Prostate gland (tissue), 2 donors: Measurements from ENCODE around the gene GSKIP. TPM values are rescaled to one million over a fixed set of nuclear protein-coding genes. Genes with fewer than 3 reads are reported as not detected.

Experiments
- DNase-seq: peaks from one replicate; pipeline ENCODE4 v3.0.0-alpha.2; 2019; ENCODE audit warnings: low spot score
- H3K27ac ChIP-seq, 2 donors: fragments of 200-600 bp; sonication (generic); 2 replicates each; pipeline ENCODE4 v1.5.1; 2017 to 2019
- H3K27me3 ChIP-seq: fragments of 200-600 bp; sonication (generic); replicated peaks from 2 replicates; pipeline ENCODE4 v1.5.1; 2019; ENCODE audit not compliant: insufficient read depth
- H3K36me3 ChIP-seq, 2 donors: fragments of 200-600 bp; sonication (generic); 1 replicate in 1 of 2; 2 replicates in 1 of 2; pipeline versions ENCODE4 v1.5.1 to v1.8.1; 2017 to 2019
- H3K4me1 ChIP-seq: fragments of 200-600 bp; sonication (generic); replicated peaks from 2 replicates; pipeline ENCODE4 v1.5.1; 2019
- H3K4me3 ChIP-seq, 2 donors: fragments of 200-600 bp; sonication (generic); 2 replicates each; pipeline ENCODE4 v1.5.1; 2017 to 2019
- H3K9me3 ChIP-seq: fragments of 200-600 bp; sonication (generic); 2 replicates; pipeline ENCODE4 v1.5.1; 2017
- POLR2A ChIP-seq: fragments of 450-650 bp; IDR thresholded peaks from one replicate; pipeline ENCODE4 v1.6.1; 2016; ENCODE audit warnings: antibody characterized with exemption, mild to moderate bottlenecking
- POLR2AphosphoS5 ChIP-seq: sonication (generic); formaldehyde crosslinking; IDR thresholded peaks from one replicate; pipeline ENCODE4 v1.6.1; 2017; ENCODE audit warnings: antibody characterized with exemption
- WGBS: methylation state at CpG from one replicate; pipeline ENCODE4 v1.1.5; 2018; 5-methylcytosine and 5-hydroxymethylcytosine counted together
- intact Hi-C: fragments of 100-400 bp; cut with DNase I; formaldehyde crosslinking; loops from one replicate; pipeline ENCODE4 v1.14.2; 2022
- total RNA-seq, 2 donors: library from RNA; depleted of rRNA; stranded (reverse); fragments of >200 nt; gene quantifications; one replicate each; pipeline ENCODE4 v1.1.0, GENCODE V29; 2016
- TF ChIP-seq, protein P1 (sequence below), 4 experiments: fragments of 200-600 bp in 2 of 4; fragments of 450-650 bp in 2 of 4; sonication (generic) in 2 of 4; IDR thresholded peaks; 1 replicate in 3 of 4; 2 replicates in 1 of 4; pipeline ENCODE4 v1.5.1; 2016 to 2019; ENCODE audit warnings: antibody characterized with exemption in 4 of 4, mild to moderate bottlenecking in 2 of 4, moderate library complexity in 2 of 4

Gene GSKIP
- total RNA-seq, 2 donors from 2014 or later: 10.7 to 28.9 TPM

DNA sequence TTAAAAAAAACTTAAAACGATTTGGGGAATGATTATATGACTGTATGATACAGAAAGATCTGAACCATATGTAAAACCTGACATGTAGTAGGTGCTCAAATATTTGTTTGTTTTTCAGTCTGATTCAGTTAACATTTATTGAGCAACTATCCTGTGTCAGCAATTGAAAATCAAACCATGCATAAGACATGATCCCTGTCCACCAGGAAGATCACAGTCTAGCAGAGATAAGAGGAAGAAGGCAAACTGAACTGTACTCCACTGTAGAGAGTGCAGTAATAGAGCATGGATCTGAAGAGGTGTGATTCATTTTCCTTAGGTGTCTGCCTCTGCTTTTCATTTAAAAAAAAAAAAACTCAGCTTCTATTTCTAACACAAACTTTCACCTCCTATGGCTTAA, 20.7 kb downstream of the GSKIP start:
- H3K27ac ChIP-seq: no peak overlapping the region
- no peak overlapping the region for H3K4me3 ChIP-seq
- intact Hi-C loops: no loop called here
- no peaks in the 10 kb centered on the region for H3K9me3 ChIP-seq
- TF ChIP-seq POLR2AphosphoS5: no peak
- no peak for TF ChIP-seq POLR2A
- TF ChIP-seq, protein P1, sequence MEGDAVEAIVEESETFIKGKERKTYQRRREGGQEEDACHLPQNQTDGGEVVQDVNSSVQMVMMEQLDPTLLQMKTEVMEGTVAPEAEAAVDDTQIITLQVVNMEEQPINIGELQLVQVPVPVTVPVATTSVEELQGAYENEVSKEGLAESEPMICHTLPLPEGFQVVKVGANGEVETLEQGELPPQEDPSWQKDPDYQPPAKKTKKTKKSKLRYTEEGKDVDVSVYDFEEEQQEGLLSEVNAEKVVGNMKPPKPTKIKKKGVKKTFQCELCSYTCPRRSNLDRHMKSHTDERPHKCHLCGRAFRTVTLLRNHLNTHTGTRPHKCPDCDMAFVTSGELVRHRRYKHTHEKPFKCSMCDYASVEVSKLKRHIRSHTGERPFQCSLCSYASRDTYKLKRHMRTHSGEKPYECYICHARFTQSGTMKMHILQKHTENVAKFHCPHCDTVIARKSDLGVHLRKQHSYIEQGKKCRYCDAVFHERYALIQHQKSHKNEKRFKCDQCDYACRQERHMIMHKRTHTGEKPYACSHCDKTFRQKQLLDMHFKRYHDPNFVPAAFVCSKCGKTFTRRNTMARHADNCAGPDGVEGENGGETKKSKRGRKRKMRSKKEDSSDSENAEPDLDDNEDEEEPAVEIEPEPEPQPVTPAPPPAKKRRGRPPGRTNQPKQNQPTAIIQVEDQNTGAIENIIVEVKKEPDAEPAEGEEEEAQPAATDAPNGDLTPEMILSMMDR (IDR thresholded peaks at IDR 0.05): no peak
- 72% methylated on average over 1 of the region's 1 CpG for WGBS
- no peak for DNase-seq
- peaks cover 0 to 6% of the 10 kb centered on the region in 2 donors for H3K36me3 ChIP-seq
- H3K4me1 ChIP-seq: no peaks in the 10 kb centered on the region
- H3K27me3 ChIP-seq: no peaks in the 10 kb centered on the region

DNA sequence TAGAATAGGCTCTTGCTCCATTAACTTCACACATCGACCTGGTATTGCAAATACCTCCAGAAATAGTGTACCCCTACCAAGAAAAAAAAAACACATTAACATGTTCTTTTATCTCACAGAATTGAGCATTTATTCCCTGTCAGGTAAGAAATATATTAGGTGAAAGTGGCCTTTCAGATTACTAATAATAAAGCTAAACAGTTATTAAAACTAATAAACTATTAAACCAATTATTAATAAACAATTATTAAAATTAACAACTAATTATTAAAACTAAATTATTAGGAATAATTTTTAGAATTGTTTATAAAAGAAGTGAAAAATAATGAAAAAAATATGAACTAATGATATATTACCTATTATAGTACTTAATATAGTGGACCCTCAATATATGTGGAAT, 21.4 kb downstream of the GSKIP start:
- no peak for TF ChIP-seq POLR2AphosphoS5
- no peak for TF ChIP-seq POLR2A
- TF ChIP-seq, protein P1 (IDR thresholded peaks at IDR 0.05): no peak
- Histone ChIP-seq H3K27me3 (no peaks in the 10 kb centered on the region), H3K36me3 (peaks cover 0 to 6% of the 10 kb centered on the region in 2 donors), H3K9me3 (no peaks in the 10 kb centered on the region), H3K4me3 (no peak overlapping the region), H3K27ac (no peak overlapping the region), H3K4me1 (no peaks in the 10 kb centered on the region)
- intact Hi-C loops: no loop called here
- no peak for DNase-seq
- 76% methylated on average over 1 of the region's 1 CpG for WGBS

DNA sequence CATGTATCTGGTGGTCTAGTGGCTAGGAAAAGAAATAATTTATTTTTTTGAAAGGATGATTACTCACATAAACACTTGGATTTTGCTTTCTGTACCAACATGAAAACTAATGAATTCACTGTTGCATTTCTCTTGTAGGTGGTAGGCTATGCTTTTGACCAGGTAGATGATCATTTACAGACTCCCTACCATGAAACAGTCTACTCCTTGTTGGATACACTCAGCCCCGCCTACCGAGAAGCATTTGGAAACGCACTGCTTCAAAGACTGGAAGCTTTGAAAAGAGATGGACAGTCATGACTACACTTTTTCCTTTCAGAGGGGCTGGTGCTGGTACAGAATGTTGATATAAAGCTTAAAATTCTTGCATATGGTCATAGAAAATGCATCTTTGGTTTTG, 22.1 kb downstream of the GSKIP start:
- no peaks in the 10 kb centered on the region for H3K9me3 ChIP-seq
- no peak overlapping the region for H3K4me3 ChIP-seq
- no peaks in the 10 kb centered on the region for H3K27me3 ChIP-seq
- H3K4me1 ChIP-seq: no peaks in the 10 kb centered on the region
- no peak for DNase-seq
- H3K27ac ChIP-seq: no peak overlapping the region
- H3K36me3 ChIP-seq: peaks cover 0 to 6% of the 10 kb centered on the region in 2 donors
- WGBS: 90% methylated on average over 3 of the region's 3 CpGs
- intact Hi-C loops: no loop called here
- no peak for TF ChIP-seq POLR2A

DNA sequence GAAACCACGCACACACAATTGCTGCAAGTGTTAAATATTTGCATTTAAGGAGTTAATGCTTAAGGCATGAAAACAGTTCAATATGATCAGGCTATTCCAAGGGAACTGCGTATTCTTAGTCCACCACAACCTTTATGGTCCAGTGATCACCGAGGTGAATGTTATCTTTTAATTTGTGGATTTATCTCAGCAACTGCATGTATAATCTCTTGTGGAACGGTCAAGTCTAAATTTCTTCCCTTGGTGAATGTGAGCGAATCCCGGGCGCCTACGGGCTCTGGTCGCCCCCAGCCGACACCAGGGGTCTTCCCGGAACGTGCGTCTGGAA, 27.6 kb downstream of the GSKIP start:
- peak overlapping the region; percentile 24 to 80 for H3K27ac ChIP-seq

DNA sequence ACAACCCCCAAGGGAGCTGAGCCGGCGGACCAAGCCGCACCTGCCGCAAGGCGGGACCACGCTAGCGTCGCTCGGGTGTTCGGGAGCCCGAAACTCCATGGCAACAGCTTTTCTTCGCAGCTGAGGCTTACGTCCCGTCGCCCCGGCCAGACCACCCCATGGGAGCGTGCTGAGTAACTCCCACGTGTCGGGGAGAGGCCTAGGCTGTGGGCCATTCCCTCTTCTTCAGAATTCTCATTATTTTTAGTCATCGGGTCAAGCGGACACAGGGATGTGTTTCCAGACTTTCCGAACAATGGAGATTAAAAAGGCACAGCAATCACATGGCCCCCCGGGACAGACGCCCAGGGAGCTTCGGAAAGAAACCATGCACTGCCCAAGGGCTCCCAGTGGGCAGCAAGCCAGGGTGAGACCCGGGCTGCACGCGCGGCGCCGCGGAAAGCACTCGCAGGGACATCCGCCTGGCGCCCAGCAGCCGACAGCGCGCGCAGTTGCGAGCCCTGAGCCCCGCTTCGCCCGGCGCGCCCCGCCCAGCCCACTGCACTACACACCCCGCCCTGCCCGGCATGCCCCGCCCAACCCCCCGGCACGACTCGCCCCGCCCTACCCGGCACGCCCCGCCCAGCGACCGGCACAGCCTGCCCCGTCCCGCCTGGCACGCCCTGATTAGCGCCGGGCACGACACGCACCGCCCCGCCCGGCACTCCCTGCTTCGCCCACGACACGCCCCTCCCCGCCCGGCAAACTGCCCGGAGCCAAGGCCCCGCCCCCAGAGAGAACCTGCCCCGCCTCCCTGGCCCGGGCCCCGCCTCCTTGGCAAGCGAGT, 28.2 kb downstream of the GSKIP start:
- peak overlapping the region; percentile 53 to 72 for H3K4me3 ChIP-seq
- peak; percentile 97 for DNase-seq
- H3K4me1 ChIP-seq: no peaks in the 10 kb centered on the region
- TF ChIP-seq POLR2A (no peak), POLR2AphosphoS5 (peak; percentile 57)
- TF ChIP-seq, protein P1 (IDR thresholded peaks at IDR 0.05): no peak
- no peaks in the 10 kb centered on the region for H3K36me3 ChIP-seq
- WGBS: under 1% methylated on average over 65 of the region's 79 CpGs
- H3K9me3 ChIP-seq: no peaks in the 10 kb centered on the region
- H3K27ac ChIP-seq: peak overlapping the region; percentile 76 to 80
- no peaks in the 10 kb centered on the region for H3K27me3 ChIP-seq
- intact Hi-C loops: no loop called here

More for the DNA sequence above, 27.6 kb downstream of the GSKIP start:
- WGBS: 4% methylated on average over 13 of the region's 13 CpGs
- Histone ChIP-seq H3K9me3 (no peaks in the 10 kb centered on the region), H3K27me3 (no peaks in the 10 kb centered on the region), H3K36me3 (no peaks in the 10 kb centered on the region), H3K4me3 (peak overlapping the region; percentile 53 to 72), H3K4me1 (no peaks in the 10 kb centered on the region)
- no peak for TF ChIP-seq POLR2AphosphoS5
- TF ChIP-seq, protein P1 (IDR thresholded peaks at IDR 0.05): no peak
- no peak for TF ChIP-seq POLR2A
- intact Hi-C loops: no loop called here
- no peak for DNase-seq
